Activated CD4-positive, alpha-beta T cell treated with anti-CD3 and anti-CD28 coated beads for 48 hours (primary cell): Measurements from ENCODE around the gene SRPX.

Experiments
- DNase-seq: peaks from one replicate; pipeline ENCODE4 v3.0.0-alpha.2; 2020

Gene SRPX

GRCh38 chrX:38138157-38138891, 82.3 kb downstream of the SRPX start:
- no peak for DNase-seq

- DNase-seq: no peak
These were observed 91.3 kb downstream of the SRPX start for GRCh38 chrX:38129366-38129765.

- DNase-seq: no peak
These were observed 92.7 kb downstream of the SRPX start for GRCh38 chrX:38127961-38128360.

- DNase-seq: no peak
These were observed 94.5 kb downstream of the SRPX start for GRCh38 chrX:38126179-38126578.

- no peak for DNase-seq
These were observed 96.7 kb downstream of the SRPX start for GRCh38 chrX:38124000-38124399.

- DNase-seq: no peak
These were observed 103.2 kb downstream of the SRPX start for GRCh38 chrX:38117485-38117884.

- no peak for DNase-seq
These were observed 104.0 kb downstream of the SRPX start for GRCh38 chrX:38116706-38117105.

GRCh38 chrX:38112566-38112965, 108.1 kb downstream of the SRPX start:
- no peak for DNase-seq

- DNase-seq: no peak
These were observed 109.5 kb downstream of the SRPX start for GRCh38 chrX:38111196-38111595.

- no peak for DNase-seq
These were observed 110.4 kb downstream of the SRPX start for GRCh38 chrX:38110231-38110630.

GRCh38 chrX:38109042-38109898, 111.4 kb downstream of the SRPX start:
- no peak for DNase-seq

GRCh38 chrX:38108364-38108763, 112.3 kb downstream of the SRPX start:
- no peak for DNase-seq

- no peak for DNase-seq
These were observed 113.5 kb downstream of the SRPX start for GRCh38 chrX:38106991-38107655.

GRCh38 chrX:38105216-38105725, 115.4 kb downstream of the SRPX start:
- no peak for DNase-seq

GRCh38 chrX:38103857-38104812, 116.5 kb downstream of the SRPX start:
- DNase-seq: no peak

GRCh38 chrX:38102875-38103274, 117.8 kb downstream of the SRPX start:
- DNase-seq: no peak

GRCh38 chrX:38102240-38102639, 118.4 kb downstream of the SRPX start:
- DNase-seq: no peak

- DNase-seq: no peak
These were observed 121.0 kb downstream of the SRPX start for GRCh38 chrX:38099688-38100087.
